Motor neuron (in vitro differentiated cells): Measurements from ENCODE around the gene RTN4RL1. TPM values are rescaled to one million over a fixed set of nuclear protein-coding genes. Genes with fewer than 3 reads are reported as not detected.
A peak's percentile ranks its signal among the peaks of the same experiment; 100 is the strongest.

Experiments
- ATAC-seq, 8 experiments: fragments of 200-7000 bp; cut with Tn5 transposase; replicated peaks in 6 of 8; 2 replicates each; pipeline ENCODE4 v1.8.0; 2021; ENCODE audit warnings: mild to moderate bottlenecking in 8 of 8, moderate library complexity in 8 of 8
- H3K27ac ChIP-seq, 2 donors: fragments of 250-450 bp; sonication (Bioruptor Pico); 2 replicates each; pipeline ENCODE4 v1.9.0; 2021; ENCODE audit warnings: antibody characterized with exemption in 2 of 2, mild to moderate bottlenecking in 2 of 2, moderate library complexity in 1 of 2
- H3K4me1 ChIP-seq, 2 donors: fragments of 250-450 bp; sonication (Bioruptor Pico); replicated peaks in 1 of 2; 2 replicates each; pipeline ENCODE4 v1.6.1; 2021; ENCODE audit warnings: antibody characterized with exemption in 2 of 2, mild to moderate bottlenecking in 2 of 2, moderate library complexity in 1 of 2
- H3K4me3 ChIP-seq, 5 donors: fragments of 250-450 bp; sonication (Bioruptor Pico); 2 replicates each; pipeline ENCODE4 v1.9.0; 2021; ENCODE audit warnings: antibody characterized with exemption in 5 of 5, mild to moderate bottlenecking in 5 of 5, moderate library complexity in 4 of 5
- WGBS, 10 experiments: fragments of 450-650 bp; shearing (Covaris generic); methylation state at CpG; one replicate each; pipeline ENCODE4 v1.0.0; 2022; 5-methylcytosine and 5-hydroxymethylcytosine counted together
- in situ Hi-C, 9 experiments: fragments of 400-800 bp; cut with MboI; loops; one replicate each; pipeline ENCODE4 v1.15.0; 2021; ENCODE audit warnings: low sequenced_read_pairs in 9 of 9, low pct_unique_long_range_greater_than_20kb in 2 of 9; ENCODE audit not compliant: unreplicated experiment in 9 of 9
- total RNA-seq, 8 experiments: library from RNA; unstranded; fragments of 300-600 nt; gene quantifications; 2 replicates each; pipeline versions ENCODE4 v1.2.3 to v1.2.4, GENCODE V29; 2022

The RTN4RL1 gene
- total RNA-seq, 8 experiments from 2014 or later: 0.41 to 3.6 (median 1.6) TPM

DNA sequence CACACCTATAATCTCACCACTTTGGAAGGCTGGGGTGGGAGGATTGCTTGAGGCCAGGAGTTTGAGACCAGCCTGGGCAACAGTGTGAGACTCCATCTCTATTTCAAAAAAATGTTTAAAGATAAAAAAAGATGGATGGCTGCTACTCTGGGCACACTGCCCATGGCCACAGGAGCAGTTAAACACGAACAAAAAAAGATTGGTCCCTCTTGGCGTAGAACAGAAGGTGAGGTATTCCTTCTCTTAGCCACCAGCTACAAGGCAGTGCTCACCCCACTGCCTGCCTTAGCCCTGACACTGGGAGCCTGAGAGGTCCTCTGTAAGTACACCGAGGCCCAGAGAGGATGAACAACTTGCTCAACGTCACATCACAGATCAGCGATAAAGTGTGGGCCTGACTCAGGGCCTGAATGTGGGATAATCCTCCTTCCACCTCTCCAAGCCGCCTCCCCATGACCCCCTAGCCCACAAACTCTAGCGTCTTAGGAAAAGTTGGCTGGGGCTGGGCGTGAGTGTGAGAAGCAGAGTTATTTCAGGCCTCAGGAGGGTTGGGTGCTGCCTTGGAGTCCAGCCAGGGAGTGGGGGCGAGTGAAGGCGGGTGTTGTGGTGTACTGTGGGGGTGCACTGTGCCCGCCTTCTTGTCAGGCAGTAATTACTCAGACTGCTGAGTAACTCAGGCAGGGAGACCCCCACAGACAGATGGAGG lies 2.5 kb upstream of the RTN4RL1 start:
- ATAC-seq: no peak
- no peak overlapping the region for H3K27ac ChIP-seq
- WGBS, 10 experiments: 40 to 92% (median 67%) methylated on average over 1 to 4 of the region's 11 CpGs; no CpG with 5 or more reads in 3 of the 10 experiments
- peaks cover 21 to 29% of the 10 kb centered on the region in 2 donors for H3K4me1 ChIP-seq
- in situ Hi-C loops: loop anchor here (5.0 to 25.0 kb wide), 5 partner anchors 113 to 315 kb away; partner anchors contain the start of genes TLCD2 (in 4 of the 9) and WDR81 (in 4 of the 9)
- no peak overlapping the region for H3K4me3 ChIP-seq

DNA sequence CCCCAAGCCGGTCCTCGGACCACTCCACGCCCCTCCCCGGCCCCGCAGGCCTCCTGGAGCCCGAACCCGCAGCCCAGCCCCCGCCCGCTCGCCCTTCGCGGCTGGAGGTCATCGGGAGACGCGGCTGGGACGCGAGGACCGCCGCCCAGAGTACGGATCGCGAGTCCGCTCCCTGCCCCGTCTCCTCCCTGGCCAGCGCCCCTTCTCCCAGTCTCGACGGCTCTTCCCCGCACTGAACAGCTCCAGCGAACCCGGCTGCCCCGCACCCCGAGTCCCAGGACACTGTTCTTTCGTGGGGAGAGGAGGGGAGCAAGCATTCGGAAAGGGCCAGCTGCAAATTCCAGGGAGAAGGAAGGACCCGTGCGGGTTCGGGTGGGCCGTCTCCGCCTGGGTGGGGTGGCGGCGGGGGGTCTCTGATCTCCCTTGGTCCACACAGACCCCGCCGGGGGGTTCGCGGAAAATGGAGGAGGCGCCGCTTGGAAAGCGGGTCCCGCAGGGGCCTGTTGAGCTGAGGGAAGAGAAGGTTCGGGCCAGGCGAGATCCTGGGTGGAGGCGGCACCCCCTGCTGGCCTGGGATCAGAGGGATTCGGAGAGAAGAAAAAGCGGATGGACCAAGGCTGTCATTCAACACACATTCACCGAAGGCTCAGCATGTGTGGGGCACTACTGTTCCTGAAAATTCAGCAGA lies 632 bp upstream of the RTN4RL1 start:
- WGBS, 10 experiments: 11 to 33% (median 20%) methylated on average over 1 to 3 of the region's 55 CpGs; no CpG with 5 or more reads in 7 of the 10 experiments
- Histone ChIP-seq H3K4me1 (peaks cover 26 to 27% of the 10 kb centered on the region in 2 donors), H3K27ac (peak overlapping the region; percentile 57 to 58), H3K4me3 (peak overlapping the region; percentile 39 to 68 (median 54))
- ATAC-seq: peak; percentile 15 to 39 (median 28)
- in situ Hi-C loops: loop anchor here (5.0 to 25.0 kb wide), 5 partner anchors 111 to 313 kb away; partner anchors contain the start of genes TLCD2 (in 4 of the 9) and WDR81 (in 4 of the 9)

DNA sequence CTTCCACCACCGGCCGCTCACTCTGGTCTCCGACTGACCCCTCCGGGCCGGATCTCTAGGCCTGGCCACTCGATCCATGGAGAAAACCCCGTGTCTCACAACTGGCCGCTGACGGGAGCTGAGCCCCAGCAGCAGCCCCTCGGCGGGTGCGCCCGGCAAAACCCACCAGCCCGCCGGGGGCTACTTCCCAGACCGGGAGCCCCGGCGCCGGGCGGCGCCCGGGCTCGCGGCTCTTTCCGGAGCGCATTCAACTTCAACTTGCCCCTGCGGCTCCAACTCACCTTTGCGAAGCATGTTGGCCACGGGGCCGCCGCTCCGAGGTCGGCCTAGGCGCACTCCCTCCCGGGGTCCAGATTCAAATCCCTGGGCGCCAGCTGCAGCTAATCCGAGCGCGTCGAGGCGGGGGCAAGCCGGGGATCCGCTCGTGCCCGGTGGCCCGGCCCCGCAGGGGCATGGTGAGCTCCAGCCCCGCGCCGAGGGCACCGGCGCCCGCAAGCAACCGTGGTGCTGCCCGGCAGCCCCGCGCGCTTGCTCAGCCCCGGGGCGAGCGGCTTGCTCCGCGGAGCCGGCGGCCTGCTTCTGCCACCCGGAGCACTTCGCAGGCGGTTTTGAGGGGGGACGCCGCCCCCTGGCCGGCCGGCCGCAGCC lies 438 bp downstream of the RTN4RL1 start:
- WGBS, 10 experiments: 0 to 7% (median 1%) methylated on average over 1 to 18 of the region's 73 CpGs; no CpG with 5 or more reads in 6 of the 10 experiments
- peak; percentile 2 to 14 (median 8) for ATAC-seq

DNA sequence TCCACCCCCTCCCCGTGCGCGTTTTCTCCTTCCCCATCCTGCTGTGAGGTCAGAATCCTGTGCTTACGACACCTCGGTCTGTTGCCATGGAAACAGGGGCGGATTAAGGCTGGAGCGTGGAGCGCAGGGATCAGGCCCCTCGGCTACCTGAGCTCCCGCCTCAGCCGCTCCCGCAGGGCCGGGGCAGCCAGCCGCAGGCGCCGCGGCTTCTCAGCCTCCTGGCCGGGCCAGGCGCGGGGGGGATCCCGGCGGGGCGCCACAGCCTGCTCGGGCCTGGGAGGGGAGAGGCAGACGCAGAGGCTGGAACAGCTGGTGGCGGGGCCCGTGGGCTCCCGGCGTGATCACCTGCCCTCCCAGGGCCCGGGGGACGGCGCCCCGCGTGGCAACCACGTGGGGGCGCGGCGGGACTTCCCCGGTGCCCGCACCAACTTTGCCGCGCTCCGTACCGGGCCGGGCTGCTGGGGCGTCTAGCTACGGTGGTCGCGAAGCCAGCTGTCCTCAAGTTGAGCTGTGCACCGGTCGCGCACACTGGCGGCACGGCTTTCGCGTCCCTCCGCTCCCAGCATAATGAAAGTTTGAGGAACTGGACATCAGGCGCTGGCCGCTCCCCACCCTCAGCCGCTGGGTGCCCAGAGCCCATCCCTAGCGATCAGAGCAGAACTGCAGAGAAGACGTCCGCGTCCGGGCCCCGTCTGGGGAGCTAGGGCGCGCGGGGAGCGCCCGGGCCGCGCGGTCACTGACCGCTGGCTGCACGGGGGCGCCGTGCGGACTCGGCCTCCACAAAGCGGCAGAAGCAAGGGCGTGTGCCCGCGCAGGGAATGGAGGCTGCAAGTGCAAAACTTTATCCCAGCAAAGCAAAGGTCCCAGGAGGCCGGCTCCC lies 1.2 kb downstream of the RTN4RL1 start:
- ATAC-seq: peak; percentile 3 to 74 (median 66)

More for the DNA sequence above, 438 bp downstream of the RTN4RL1 start:
- peaks cover 27 to 35% of the 10 kb centered on the region in 2 donors for H3K4me1 ChIP-seq
- H3K27ac ChIP-seq: peak overlapping the region in 1 of 2 donors; percentile 46
- H3K4me3 ChIP-seq: peak overlapping the region; percentile 39 to 68 (median 54)
- in situ Hi-C loops: loop anchor here (5.0 to 25.0 kb wide), 5 partner anchors 110 to 312 kb away; partner anchors contain the start of genes TLCD2 (in 4 of the 9) and WDR81 (in 4 of the 9)

DNA sequence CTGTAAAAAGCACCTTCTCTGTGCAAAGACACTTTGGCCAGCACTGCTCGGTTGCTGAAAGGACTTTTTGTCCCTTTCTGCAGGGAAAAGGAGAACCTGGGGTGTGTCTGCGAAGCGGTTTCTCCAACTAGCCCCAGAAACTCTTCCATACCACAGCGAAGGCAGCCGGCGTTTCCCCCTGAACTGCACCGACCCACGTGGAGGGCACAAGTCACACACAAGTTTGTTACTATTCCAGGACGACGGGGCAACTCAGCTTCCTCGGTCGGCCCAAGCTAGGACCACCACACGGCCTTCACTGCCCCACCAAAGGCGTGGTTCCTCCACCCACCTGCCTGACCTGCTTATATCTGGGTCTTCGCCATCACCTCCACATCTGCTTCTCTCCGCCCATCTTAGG lies 1.9 kb downstream of the RTN4RL1 start:
- in situ Hi-C loops: loop anchor here in 5 of 9 experiments (10.0 kb wide), 2 partner anchors 108 to 118 kb away; no protein-coding TSS in a partner anchor
- no peak overlapping the region for H3K27ac ChIP-seq
- peaks cover 27 to 39% of the 10 kb centered on the region in 2 donors for H3K4me1 ChIP-seq
- peak in 5 of 8 experiments; percentile 1 to 10 (median 6) for ATAC-seq
- 20 to 67% (median 51%) methylated on average over 1 to 7 of the region's 16 CpGs; no CpG with 5 or more reads in 3 of the 10 experiments for WGBS, 10 experiments
- peak overlapping the region; percentile 4 to 68 (median 49) for H3K4me3 ChIP-seq

More for the DNA sequence above, 1.2 kb downstream of the RTN4RL1 start:
- in situ Hi-C loops: loop anchor here in 5 of 9 experiments (10.0 kb wide), 2 partner anchors 109 to 119 kb away; no protein-coding TSS in a partner anchor
- no peak overlapping the region for H3K27ac ChIP-seq
- H3K4me3 ChIP-seq: peak overlapping the region; percentile 39 to 68 (median 54)
- 4 to 20% (median 20%) methylated on average over 1 to 5 of the region's 85 CpGs; no CpG with 5 or more reads in 7 of the 10 experiments for WGBS, 10 experiments
- H3K4me1 ChIP-seq: peaks cover 26 to 40% of the 10 kb centered on the region in 2 donors

DNA sequence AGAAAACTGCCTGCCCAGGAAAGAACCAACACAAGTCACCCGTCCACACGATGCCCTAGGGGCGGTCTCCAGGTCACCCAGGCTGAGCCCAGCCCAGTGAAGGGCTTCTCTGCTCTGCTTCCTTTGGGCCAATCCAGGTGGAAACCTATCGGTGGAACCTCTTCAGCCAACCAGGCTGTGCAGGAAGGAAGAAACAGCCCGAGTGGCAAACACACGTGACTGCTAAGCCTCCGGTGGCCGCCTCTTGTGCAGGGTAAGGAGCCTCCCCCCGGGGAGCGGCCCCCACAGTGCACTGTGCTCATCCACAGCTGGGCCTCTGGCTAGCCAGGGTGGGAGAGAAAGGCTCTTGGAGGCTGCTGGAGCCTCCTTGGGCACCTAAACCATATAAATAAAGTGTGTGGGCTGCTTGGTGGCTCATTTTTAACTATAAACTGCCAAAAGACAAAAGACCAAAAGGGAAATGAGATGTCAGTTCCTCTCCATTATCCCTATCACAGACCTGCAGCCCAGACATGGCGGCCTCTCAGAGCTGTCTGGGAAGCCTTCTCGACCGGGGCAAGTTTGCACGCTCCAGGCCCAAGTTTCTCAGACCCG lies 2.4 kb downstream of the RTN4RL1 start:
- Histone ChIP-seq H3K4me3 (no peak overlapping the region), H3K4me1 (peaks cover 32 to 43% of the 10 kb centered on the region in 2 donors), H3K27ac (no peak overlapping the region)
- in situ Hi-C loops: loop anchor here in 5 of 9 experiments (10.0 kb wide), 2 partner anchors 108 to 118 kb away; no protein-coding TSS in a partner anchor
- 50 to 94% (median 84%) methylated on average over 2 to 7 of the region's 15 CpGs; no CpG with 5 or more reads in 4 of the 10 experiments for WGBS, 10 experiments
- ATAC-seq: no peak

DNA sequence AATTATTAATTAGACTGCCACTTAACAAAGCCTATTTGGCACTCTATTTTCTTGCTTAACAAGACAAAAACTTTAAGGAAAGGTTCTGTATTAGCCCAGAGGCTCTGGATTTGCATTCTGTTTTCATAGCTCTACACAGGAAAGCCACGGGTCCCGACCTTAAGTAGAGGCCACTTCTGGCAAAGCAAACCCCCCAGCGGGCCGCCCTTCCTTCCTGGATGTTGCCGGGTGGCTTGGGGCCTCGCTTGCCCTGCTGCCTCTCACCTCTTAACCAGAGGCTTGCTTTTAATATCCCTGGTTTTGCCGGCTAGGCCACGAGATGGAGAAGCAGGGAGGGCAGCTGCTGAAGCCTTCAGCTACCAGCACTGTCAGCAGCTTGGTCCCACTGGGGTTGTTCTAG lies 4.4 kb downstream of the RTN4RL1 start:
- ATAC-seq: no peak
- in situ Hi-C loops: loop anchor here in 5 of 9 experiments (10.0 kb wide), 2 partner anchors 106 to 116 kb away; no protein-coding TSS in a partner anchor
- no peak overlapping the region for H3K4me3 ChIP-seq
- H3K4me1 ChIP-seq: peaks cover 49 to 59% of the 10 kb centered on the region in 2 donors
- whole genome bisulfite sequencing, 10 experiments: 0 to 67% (median 33%) methylated on average over 2 to 4 of the region's 8 CpGs; no CpG with 5 or more reads in 6 of the 10 experiments
- H3K27ac ChIP-seq: no peak overlapping the region

DNA sequence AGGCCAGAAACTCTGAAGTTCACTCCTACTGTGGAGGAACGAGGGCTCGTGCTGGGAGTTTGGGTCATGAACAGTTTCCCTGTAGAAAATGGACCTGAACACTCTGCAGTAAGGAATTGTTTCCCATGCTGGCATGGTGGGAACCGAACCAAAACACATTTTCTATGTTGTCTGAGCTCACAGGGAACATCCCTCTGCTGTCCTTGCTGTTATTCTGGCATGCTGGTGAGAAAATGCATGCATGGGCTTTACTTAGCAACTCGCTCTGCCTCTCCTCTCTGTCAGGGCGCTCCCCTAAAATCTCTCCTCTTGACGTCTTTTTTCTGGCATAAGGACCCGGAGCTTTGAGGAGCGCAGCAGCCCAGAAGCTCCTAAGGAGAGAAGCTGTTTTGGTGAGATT lies 5.4 kb downstream of the RTN4RL1 start:
- WGBS, 10 experiments: 72 to 100% (median 89%) methylated on average over 2 to 7 of the region's 8 CpGs; no CpG with 5 or more reads in 4 of the 10 experiments
- ATAC-seq: no peak
- in situ Hi-C loops: loop anchor here in 5 of 9 experiments (10.0 kb wide), 2 partner anchors 105 to 115 kb away; no protein-coding TSS in a partner anchor
- Histone ChIP-seq H3K4me1 (peaks cover 49 to 58% of the 10 kb centered on the region in 2 donors), H3K4me3 (no peak overlapping the region), H3K27ac (no peak overlapping the region)

DNA sequence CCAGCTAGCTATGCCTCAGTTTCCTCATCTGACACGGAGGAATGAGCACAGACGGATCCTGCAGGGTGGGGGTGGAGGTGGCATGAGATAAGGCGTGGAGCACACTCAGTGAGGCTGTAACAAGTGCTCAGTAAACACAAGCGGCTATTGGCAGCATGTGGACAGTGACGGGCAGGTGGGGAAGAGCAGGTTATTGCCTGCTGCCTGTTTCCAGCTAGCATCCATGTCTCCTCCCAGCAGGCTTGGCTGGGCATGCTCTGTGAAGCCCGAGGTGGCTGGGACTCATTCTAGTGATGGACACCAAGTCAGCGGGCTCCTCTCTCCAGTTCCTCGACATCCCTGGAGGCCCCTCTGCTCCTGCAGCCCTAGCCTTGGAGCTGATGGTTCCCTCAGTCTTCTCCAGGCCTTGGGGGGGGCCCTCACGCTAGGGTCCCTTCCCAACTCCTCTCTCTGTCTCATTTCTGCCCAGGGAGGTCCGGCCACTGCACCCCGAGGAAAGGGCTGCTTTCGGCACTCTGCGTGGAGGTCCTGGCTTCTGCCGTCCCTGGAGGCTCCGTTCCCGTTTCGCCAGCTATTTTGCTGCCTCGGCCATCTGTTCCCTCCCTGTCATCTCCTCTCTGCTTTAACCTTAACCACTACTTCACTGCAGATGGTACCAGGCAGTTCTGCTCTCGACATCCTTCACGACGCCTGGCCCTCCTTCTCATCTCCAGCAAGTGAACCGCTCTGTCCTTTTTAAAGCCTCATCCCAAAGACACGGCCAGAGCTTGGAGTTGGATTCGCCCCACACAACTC lies 6.2 kb downstream of the RTN4RL1 start:
- ATAC-seq: peak in 4 of 8 experiments; percentile 3 to 11 (median 7)
- in situ Hi-C loops: no loop called here
- Histone ChIP-seq H3K27ac (no peak overlapping the region), H3K4me1 (peaks cover 49 to 58% of the 10 kb centered on the region in 2 donors), H3K4me3 (no peak overlapping the region)
- 20 to 100% (median 77%) methylated on average over 1 to 20 of the region's 24 CpGs; no CpG with 5 or more reads in 2 of the 10 experiments for WGBS, 10 experiments

DNA sequence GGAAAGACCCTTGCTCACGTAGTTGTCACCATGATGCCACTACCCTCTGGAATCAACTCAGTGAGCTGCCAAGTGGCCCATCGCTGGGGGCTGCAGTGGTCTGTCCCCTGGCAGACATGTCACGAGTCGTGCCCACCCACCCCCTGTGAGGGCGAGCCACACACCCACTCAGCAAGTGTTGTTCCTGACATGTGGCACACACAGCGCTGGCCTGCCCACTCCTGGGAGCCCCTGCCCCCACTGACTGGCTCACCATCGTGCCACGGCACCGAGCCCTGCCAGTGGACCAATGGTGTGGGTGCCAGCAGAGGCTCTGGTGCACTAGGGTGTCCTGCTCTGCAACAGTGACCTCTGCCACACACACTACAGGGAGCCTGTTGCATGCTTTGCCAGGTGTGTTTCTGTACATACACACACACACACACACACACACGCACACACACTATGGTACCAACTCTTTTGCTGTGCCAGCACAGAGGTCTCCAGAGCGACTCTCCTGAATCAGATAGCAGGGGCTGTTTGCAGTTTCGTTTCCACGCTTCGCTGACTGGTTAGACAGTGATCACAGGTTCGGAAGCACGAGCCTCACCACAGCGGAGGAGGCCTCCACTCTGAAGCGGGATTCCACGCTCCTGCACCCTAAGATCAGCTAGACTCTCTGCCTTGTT lies 7.7 kb downstream of the RTN4RL1 start:
- 52 to 90% (median 82%) methylated on average over 2 to 9 of the region's 19 CpGs; no CpG with 5 or more reads in 4 of the 10 experiments for WGBS, 10 experiments
- no peak overlapping the region for H3K27ac ChIP-seq
- H3K4me1 ChIP-seq: peaks cover 38 to 48% of the 10 kb centered on the region in 2 donors
- H3K4me3 ChIP-seq: no peak overlapping the region
- in situ Hi-C loops: no loop called here
- peak in 4 of 8 experiments; percentile 13 to 48 (median 42) for ATAC-seq
